ENCODE measurements around the gene CNOT6L. TPM values are rescaled to one million over a fixed set of nuclear protein-coding genes. Genes with fewer than 3 reads are reported as not detected.
"Not testable (repeated sequence)": the region's sequence is repeated elsewhere in the genome, so short reads cannot be mapped to it uniquely, and the experiment has no call there.

CNOT6L gene
- total RNA-seq, 8 experiments from 2014 or later, result 12.7 to 22.6 (median 17.2) TPM

- H3K27ac ChIP-seq, result no peak overlapping the region
- ATAC-seq (replicated peaks in 6 of 8), result no peak
- in situ Hi-C loops (cut with MboI; ENCODE audit: low pct_unique_long_range_greater_than_20kb in 2 of 9, low sequenced_read_pairs in 9 of 9, unreplicated experiment in 9 of 9), result no loop called here
- WGBS, 10 experiments, result 34 to 100% (median 95%) methylated on average over 3 of the region's 3 CpGs; no CpG with 5 or more reads in 1 of the 10 experiments
- no peak overlapping the region for H3K4me3 ChIP-seq
- H3K4me1 ChIP-seq (replicated peaks in 1 of 2), result no peaks in the 10 kb centered on the region
Measured at GRCh38 chr4:77787969-77788368, 31.2 kb downstream of the CNOT6L start.

GRCh38 chr4:77785669-77786068, 33.5 kb downstream of the CNOT6L start:
- in situ Hi-C loops (cut with MboI; ENCODE audit: low pct_unique_long_range_greater_than_20kb in 2 of 9, low sequenced_read_pairs in 9 of 9, unreplicated experiment in 9 of 9), result no loop called here
- no peak overlapping the region for H3K27ac ChIP-seq
- ATAC-seq (replicated peaks in 6 of 8), result no peak
- 87 to 100% (median 97%) methylated on average over 1 to 6 of the region's 6 CpGs for WGBS, 10 experiments
- H3K4me1 ChIP-seq (replicated peaks in 1 of 2), result peaks cover 0 to 3% of the 10 kb centered on the region in 2 donors
- H3K4me3 ChIP-seq, result no peak overlapping the region

GRCh38 chr4:77783895-77784294, 35.3 kb downstream of the CNOT6L start:
- H3K27ac ChIP-seq, result no peak overlapping the region
- no peak for ATAC-seq (replicated peaks in 6 of 8)
- peaks cover 0 to 3% of the 10 kb centered on the region in 2 donors for H3K4me1 ChIP-seq (replicated peaks in 1 of 2)
- 84 to 100% (median 86%) methylated on average over 2 to 6 of the region's 6 CpGs; no CpG with 5 or more reads in 1 of the 10 experiments for WGBS, 10 experiments
- in situ Hi-C loops (cut with MboI; ENCODE audit: low pct_unique_long_range_greater_than_20kb in 2 of 9, low sequenced_read_pairs in 9 of 9, unreplicated experiment in 9 of 9), result no loop called here
- H3K4me3 ChIP-seq, result no peak overlapping the region

GRCh38 chr4:77782102-77782835, 36.9 kb downstream of the CNOT6L start:
- no peak overlapping the region for H3K27ac ChIP-seq
- no peak for ATAC-seq (replicated peaks in 6 of 8)
- peaks cover 0 to 3% of the 10 kb centered on the region in 2 donors for H3K4me1 ChIP-seq (replicated peaks in 1 of 2)
- in situ Hi-C loops (cut with MboI; ENCODE audit: low pct_unique_long_range_greater_than_20kb in 2 of 9, low sequenced_read_pairs in 9 of 9, unreplicated experiment in 9 of 9), result no loop called here
- 60 to 100% (median 100%) methylated on average over 1 of the region's 1 CpG; no CpG with 5 or more reads in 1 of the 10 experiments for WGBS, 10 experiments
- no peak overlapping the region for H3K4me3 ChIP-seq

GRCh38 chr4:77780762-77781161, 38.4 kb downstream of the CNOT6L start:
- WGBS, 10 experiments, result 83 to 100% (median 96%) methylated on average over 1 to 2 of the region's 2 CpGs; no CpG with 5 or more reads in 6 of the 10 experiments
- in situ Hi-C loops (cut with MboI; ENCODE audit: low pct_unique_long_range_greater_than_20kb in 2 of 9, low sequenced_read_pairs in 9 of 9, unreplicated experiment in 9 of 9); ATAC-seq (replicated peaks in 6 of 8); H3K4me3 ChIP-seq; H3K4me1 ChIP-seq (replicated peaks in 1 of 2); H3K27ac ChIP-seq: not testable (repeated sequence)

- peak in 2 of 8 experiments; percentile 56 to 57 for ATAC-seq (replicated peaks in 6 of 8)
- in situ Hi-C loops (cut with MboI; ENCODE audit: low pct_unique_long_range_greater_than_20kb in 2 of 9, low sequenced_read_pairs in 9 of 9, unreplicated experiment in 9 of 9), result no loop called here
- 0 to 63% (median 33%) methylated on average over 1 of the region's 1 CpG; no CpG with 5 or more reads in 5 of the 10 experiments for WGBS, 10 experiments
- peaks cover 0 to 3% of the 10 kb centered on the region in 2 donors for H3K4me1 ChIP-seq (replicated peaks in 1 of 2)
- no peak overlapping the region for H3K4me3 ChIP-seq
- no peak overlapping the region for H3K27ac ChIP-seq
Measured at GRCh38 chr4:77777135-77777807, 41.9 kb downstream of the CNOT6L start.

GRCh38 chr4:77776182-77777134, 42.7 kb downstream of the CNOT6L start:
- 74 to 94% (median 87%) methylated on average over 2 to 6 of the region's 6 CpGs for WGBS, 10 experiments

GRCh38 chr4:77773101-77773500, 46.1 kb downstream of the CNOT6L start:
- ATAC-seq (replicated peaks in 6 of 8), result no peak
- Histone ChIP-seq H3K27ac (no peak overlapping the region), H3K4me3 (no peak overlapping the region), H3K4me1 (replicated peaks in 1 of 2) (no peaks in the 10 kb centered on the region)
- in situ Hi-C loops (cut with MboI; ENCODE audit: low pct_unique_long_range_greater_than_20kb in 2 of 9, low sequenced_read_pairs in 9 of 9, unreplicated experiment in 9 of 9), result no loop called here
- WGBS, 10 experiments, result 88 to 100% (median 99%) methylated on average over 1 to 3 of the region's 3 CpGs

More at GRCh38 chr4:77776182-77777134, 42.7 kb downstream of the CNOT6L start:
- H3K4me1 ChIP-seq (replicated peaks in 1 of 2), result peaks cover 0 to under 1% of the 10 kb centered on the region in 2 donors
- in situ Hi-C loops (cut with MboI; ENCODE audit: low pct_unique_long_range_greater_than_20kb in 2 of 9, low sequenced_read_pairs in 9 of 9, unreplicated experiment in 9 of 9), result no loop called here
- no peak overlapping the region for H3K4me3 ChIP-seq
- ATAC-seq (replicated peaks in 6 of 8), result peak in 3 of 8 experiments; percentile 59 to 91 (median 74)
- H3K27ac ChIP-seq, result no peak overlapping the region

GRCh38 chr4:77771566-77771965, 47.6 kb downstream of the CNOT6L start:
- in situ Hi-C loops (cut with MboI; ENCODE audit: low pct_unique_long_range_greater_than_20kb in 2 of 9, low sequenced_read_pairs in 9 of 9, unreplicated experiment in 9 of 9), result no loop called here
- no peak overlapping the region for H3K4me3 ChIP-seq
- no peaks in the 10 kb centered on the region for H3K4me1 ChIP-seq (replicated peaks in 1 of 2)

GRCh38 chr4:77765720-77766119, 53.4 kb downstream of the CNOT6L start:
- no peaks in the 10 kb centered on the region for H3K4me1 ChIP-seq (replicated peaks in 1 of 2)
- no peak overlapping the region for H3K4me3 ChIP-seq
- 100% methylated on average over 1 of the region's 1 CpG; no CpG with 5 or more reads in 3 of the 10 experiments for WGBS, 10 experiments
- no peak overlapping the region for H3K27ac ChIP-seq
- no peak for ATAC-seq (replicated peaks in 6 of 8)
- in situ Hi-C loops (cut with MboI; ENCODE audit: low pct_unique_long_range_greater_than_20kb in 2 of 9, low sequenced_read_pairs in 9 of 9, unreplicated experiment in 9 of 9), result no loop called here

More at GRCh38 chr4:77771566-77771965, 47.6 kb downstream of the CNOT6L start:
- no peak overlapping the region for H3K27ac ChIP-seq
- no peak for ATAC-seq (replicated peaks in 6 of 8)

- ATAC-seq (replicated peaks in 6 of 8), result no peak
- Histone ChIP-seq H3K27ac (no peak overlapping the region), H3K4me3 (no peak overlapping the region), H3K4me1 (replicated peaks in 1 of 2) (no peaks in the 10 kb centered on the region)
- in situ Hi-C loops (cut with MboI; ENCODE audit: low pct_unique_long_range_greater_than_20kb in 2 of 9, low sequenced_read_pairs in 9 of 9, unreplicated experiment in 9 of 9), result no loop called here
- WGBS, 10 experiments, result 88 to 100% (median 100%) methylated on average over 1 of the region's 1 CpG
Measured at GRCh38 chr4:77762531-77762930, 56.6 kb downstream of the CNOT6L start.

- H3K27ac ChIP-seq, result no peak overlapping the region
- no peaks in the 10 kb centered on the region for H3K4me1 ChIP-seq (replicated peaks in 1 of 2)
- H3K4me3 ChIP-seq, result no peak overlapping the region
- 78 to 100% (median 100%) methylated on average over 1 of the region's 1 CpG; no CpG with 5 or more reads in 1 of the 10 experiments for WGBS, 10 experiments
- in situ Hi-C loops (cut with MboI; ENCODE audit: low pct_unique_long_range_greater_than_20kb in 2 of 9, low sequenced_read_pairs in 9 of 9, unreplicated experiment in 9 of 9), result no loop called here
- no peak for ATAC-seq (replicated peaks in 6 of 8)
Measured at GRCh38 chr4:77761595-77761994, 57.6 kb downstream of the CNOT6L start.

- Histone ChIP-seq H3K27ac (no peak overlapping the region), H3K4me1 (replicated peaks in 1 of 2) (no peaks in the 10 kb centered on the region), H3K4me3 (no peak overlapping the region)
- no peak for ATAC-seq (replicated peaks in 6 of 8)
- in situ Hi-C loops (cut with MboI; ENCODE audit: low pct_unique_long_range_greater_than_20kb in 2 of 9, low sequenced_read_pairs in 9 of 9, unreplicated experiment in 9 of 9), result no loop called here
- 83 to 100% (median 100%) methylated on average over 1 of the region's 1 CpG; no CpG with 5 or more reads in 6 of the 10 experiments for WGBS, 10 experiments
Measured at GRCh38 chr4:77758804-77759203, 60.4 kb downstream of the CNOT6L start.
